HG03442 (cell line): ENCODE results near the gene APBB1.

Source experiments
- ATAC-seq: cut with Tn5 transposase; IDR thresholded peaks from one replicate; pipeline ENCODE4 v1.9.1; 2021; ENCODE audit warnings: mild to moderate bottlenecking, moderate library complexity; ENCODE audit not compliant: unreplicated experiment

The APBB1 gene

DNA sequence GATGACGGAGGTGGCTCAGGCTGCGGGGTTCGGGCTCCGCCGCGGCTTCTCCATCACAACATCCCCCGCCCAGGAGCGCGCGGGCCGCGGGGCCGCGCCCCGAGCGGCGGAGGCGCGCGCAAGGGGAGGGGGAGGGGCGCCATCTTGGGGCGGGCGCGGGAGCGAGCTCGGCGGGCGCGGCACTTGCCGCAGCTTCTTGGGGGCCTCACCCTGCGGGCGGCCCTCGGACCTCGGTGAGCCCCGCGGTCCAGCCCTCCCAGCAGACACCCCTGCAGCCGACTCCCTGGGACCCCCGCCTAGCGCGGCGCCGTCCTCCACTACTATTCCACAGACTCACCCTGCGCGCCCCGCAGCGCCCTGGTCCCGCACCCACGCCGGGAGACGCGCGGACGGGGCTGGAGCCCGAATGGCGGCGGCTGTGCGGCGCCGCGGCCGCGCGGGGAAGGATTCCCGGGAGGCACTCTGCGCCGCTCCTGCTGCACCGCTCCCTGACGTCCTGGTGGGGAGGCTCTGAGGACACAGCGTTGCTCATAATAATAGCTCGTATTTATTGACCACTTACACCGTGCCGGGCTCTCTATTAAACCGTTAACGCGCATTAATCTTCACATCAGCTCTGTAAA is at the start of gene APBB1:
APBB1 (minus strand) TSS at position 86 of the 623 bp plus-strand sequence. CDS start 7,747 bp downstream, outside the sequence.
- ATAC-seq, result peak; percentile 43

- ATAC-seq, result no peak
Measured at GRCh38 chr11:6459099-6459450, 40.2 kb upstream of the APBB1 start.

DNA sequence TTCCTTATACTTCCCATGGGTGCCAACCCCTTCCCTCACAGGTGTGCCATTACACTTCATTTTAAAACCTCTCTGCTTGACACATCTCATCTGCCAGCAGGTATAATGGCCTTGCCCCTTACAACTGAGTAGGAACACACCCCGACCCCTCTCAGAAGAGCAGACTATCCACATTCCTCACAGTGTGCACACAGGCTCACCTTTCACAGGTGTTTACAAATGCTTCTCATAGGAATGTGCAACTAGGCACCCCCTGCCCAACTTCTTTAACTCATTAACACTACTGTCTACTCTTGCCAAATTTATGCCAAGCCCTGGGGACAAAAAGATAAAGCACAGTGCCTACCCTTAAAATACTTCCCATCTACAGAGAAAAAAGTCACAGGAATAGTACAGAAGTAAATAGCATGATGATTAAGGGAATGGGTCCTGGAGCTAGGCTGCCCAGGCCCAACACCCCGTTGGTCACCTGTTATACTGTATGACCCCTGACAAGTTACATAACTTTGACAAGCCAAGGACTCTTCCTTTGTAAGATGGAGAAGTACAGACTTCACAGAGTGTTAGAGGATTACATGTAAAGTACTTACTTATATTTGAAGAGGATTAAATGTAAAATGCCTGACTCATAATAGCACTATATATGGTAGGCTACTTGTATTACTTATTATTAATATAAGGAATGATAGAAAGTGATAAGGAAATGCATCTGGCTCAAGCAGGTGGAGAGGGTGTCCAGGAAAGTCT is 39.6 kb upstream of the APBB1 start:
- no peak for ATAC-seq

DNA sequence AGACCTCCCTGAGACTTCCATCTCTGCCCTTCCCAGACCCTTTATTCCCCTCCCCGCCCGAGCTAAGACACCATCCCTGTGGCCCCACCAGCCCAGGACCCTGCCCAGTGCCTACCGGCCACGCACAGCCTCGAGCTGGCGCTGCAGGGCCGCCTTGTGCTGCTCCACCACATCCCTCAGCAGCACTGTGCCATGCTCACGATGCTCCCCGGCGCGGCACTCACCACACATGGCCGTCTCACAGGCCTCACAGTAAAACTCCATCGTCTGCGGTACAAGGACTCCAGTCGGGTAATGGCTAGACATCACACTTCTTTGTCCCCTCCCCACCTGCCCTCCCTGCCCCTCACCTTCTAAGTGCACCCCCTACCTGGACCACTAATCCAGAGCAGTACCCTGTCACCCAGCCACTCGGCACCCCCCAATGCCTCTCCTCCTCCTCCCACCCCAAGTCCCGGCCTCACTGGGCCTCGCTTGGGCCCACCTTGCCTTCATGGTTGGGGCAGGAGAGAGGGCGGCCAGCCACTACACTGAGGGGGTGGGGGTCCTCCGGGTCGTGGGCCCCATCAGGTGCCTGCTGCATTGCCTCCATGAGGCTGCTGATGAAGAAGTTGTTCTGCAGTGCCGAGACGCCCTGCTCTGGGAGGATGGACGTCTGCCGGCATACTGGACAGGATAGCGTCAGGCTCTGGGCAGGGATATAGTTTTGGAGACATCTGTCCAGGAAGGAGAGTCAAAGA is 38.9 kb upstream of the APBB1 start:
- ATAC-seq, result no peak

- no peak for ATAC-seq
Measured at GRCh38 chr11:6456361-6457073, 37.6 kb upstream of the APBB1 start.

DNA sequence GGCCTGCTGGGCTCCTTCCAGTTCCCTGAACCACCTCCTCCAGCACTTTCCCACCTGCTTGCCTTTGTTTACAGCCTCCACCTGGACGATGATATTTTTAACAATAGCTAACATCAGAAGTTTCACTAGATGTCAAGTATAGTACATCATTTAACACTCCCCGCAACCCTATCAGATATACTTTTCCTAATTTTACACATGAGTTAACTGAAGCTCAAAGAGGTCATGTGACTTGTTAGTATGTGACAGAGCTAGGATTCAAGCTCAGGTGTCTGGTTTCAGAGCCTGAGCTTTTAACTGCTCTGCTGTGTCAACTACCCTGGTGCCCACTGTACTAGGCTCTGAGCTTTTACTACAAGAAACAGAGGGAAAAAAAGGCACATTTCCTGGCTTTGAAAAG is 36.2 kb upstream of the APBB1 start:
- no peak for ATAC-seq

DNA sequence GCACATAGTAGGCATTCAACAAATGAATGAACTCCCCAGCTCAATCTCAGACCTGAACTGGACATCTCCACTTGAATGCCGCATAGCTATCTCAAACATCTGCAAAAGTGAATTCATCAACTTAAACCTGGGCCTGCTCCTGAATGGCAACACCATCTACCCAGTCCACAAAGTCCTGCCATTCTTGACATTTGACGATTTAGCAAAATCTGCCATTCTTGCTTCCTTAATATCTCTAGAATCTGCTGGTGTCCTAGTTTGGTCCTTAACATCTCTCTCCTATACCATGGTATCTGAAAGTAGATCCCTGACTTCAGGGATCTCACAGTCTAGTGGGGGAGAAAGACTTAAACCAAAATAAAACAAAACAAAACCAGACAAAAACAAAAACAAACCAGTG is 34.3 kb upstream of the APBB1 start:
- ATAC-seq, result no peak

DNA sequence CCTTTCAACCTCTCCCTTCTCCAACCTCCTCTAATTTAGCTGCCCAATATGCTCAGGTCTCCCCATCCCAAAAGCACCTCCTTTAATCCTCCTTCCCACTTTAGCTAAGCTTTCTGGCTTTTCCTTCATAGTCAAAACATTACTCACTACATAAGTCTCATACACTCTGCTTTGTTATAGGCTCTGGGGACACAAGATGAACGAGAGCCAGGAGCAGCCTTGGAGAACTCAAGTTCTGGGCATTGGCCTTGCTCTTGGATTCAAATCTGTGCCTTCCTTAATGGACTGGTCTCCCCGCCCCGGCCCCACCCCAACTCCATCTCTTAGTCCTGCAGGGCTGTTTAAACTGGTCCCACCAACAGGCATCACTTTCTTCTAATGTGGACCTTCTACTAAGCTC is 33.3 kb upstream of the APBB1 start:
- ATAC-seq, result no peak

GRCh38 chr11:6448574-6448973 is 29.7 kb upstream of the APBB1 start:
- no peak for ATAC-seq

DNA sequence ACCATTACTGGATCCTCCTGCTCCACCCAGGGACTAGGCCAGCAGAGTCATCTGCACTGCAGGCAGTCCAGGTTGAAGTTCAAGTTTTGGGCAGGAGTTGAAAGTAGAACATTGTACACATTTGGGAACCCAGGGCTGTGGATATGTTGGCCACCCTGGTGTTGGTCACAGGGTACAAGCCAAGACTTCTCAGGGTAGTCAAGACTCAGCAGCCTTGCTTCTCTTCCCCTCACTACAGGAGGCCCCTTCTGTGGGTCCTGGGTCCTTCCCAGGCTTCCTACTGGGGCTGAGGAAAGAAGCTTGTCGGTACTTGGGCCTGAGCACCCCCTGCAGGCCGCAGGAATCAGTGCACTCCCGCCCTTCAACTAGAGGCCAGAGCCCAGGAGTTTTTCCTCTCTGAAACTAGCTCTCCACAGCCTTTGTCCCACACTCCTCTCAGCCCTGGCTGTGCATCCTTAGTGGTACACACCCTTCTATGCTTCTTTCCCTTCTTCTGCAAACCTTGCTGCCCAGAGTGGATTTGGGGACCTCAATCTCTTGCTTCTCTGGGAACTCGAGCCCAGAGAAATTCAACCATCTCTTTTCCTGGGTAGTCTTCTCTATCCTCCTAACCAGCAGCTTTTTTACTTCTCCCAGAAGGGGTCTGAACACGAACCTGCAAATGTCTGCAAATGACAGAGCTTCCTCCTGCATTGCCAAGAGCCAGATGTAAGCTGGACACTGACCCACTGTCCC is 24.5 kb upstream of the APBB1 start:
- peak; percentile 87 for ATAC-seq

GRCh38 chr11:6442441-6442840 is 23.5 kb upstream of the APBB1 start:
- no peak for ATAC-seq

- ATAC-seq, result no peak
Measured at GRCh38 chr11:6440906-6441358, 22.0 kb upstream of the APBB1 start, which contains the start of gene HPX. Gene HPX, minus strand, starts transcription at chr11:6440987. Its CDS starts 24 bp downstream, at chr11:6440963.

- no peak for ATAC-seq
Measured at GRCh38 chr11:6438979-6439571, 20.2 kb upstream of the APBB1 start.

DNA sequence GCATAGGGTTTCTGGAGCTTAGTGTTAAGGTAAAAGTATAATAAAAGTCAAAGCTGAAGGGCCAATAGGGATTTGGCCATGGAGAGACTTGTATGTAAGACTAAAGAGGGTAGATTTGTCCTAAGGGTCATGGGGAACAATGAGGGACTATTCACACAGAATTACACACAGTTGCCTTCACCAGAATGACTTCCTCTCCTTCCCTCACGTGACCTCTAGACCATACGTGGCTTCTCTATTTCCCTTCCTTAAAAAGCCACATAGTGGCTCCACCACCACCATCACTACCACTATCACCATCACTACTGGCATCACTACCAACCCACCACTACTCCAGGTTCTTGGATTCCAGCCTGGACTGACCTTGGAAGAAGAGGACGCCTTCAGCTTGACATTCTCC is 19.1 kb upstream of the APBB1 start:
- ATAC-seq, result no peak

DNA sequence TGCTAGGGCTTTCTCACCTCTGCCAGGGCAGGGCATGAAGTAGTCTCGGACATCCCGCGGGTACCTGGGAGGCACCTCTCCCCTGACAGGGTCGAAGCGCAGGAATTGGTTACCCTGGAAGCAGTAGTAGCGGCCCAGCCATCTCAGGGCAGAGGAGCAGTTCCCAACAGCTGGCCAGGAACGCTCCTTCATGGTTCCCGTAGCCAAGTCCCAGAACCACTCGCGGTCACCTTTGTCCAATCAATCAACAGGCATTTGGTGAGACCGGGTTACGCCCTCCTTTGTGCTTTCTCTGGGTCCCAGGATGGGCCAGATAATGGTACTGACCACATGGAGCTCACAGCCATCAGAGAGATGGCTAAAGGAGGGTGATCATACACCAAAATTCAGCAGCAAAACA is 18.5 kb upstream of the APBB1 start:
- ATAC-seq, result no peak

DNA sequence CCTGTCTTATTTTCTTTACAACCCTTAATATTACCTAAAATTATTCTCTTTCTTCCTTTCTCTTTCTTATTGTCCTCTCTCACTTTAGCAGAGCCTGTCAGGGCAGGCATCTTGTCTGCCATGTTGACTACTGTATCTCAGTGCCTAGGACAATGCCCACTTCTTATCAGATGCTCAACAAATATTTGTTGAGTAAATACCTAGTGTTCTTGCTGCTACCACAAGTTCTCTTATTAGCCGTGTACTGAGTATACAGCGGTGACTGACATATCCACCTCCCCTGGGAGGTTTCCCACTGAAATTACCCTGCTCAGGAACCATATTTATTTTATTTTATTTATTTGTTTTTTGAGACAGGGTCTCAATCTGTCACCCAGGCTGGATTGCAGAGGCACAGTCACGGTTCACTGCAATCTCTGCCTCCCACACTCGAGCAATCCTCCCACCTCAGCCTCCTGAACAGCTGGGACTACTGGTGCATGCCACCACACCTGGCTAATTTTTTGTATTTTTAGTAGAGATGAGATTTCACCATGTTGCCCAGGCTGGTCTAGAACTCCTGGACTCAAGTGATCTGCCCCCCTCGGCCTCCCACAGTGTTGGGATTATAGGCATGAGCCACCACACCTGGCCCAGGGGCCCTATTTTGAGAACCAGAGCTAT is 15.2 kb upstream of the APBB1 start:
- no peak for ATAC-seq

DNA sequence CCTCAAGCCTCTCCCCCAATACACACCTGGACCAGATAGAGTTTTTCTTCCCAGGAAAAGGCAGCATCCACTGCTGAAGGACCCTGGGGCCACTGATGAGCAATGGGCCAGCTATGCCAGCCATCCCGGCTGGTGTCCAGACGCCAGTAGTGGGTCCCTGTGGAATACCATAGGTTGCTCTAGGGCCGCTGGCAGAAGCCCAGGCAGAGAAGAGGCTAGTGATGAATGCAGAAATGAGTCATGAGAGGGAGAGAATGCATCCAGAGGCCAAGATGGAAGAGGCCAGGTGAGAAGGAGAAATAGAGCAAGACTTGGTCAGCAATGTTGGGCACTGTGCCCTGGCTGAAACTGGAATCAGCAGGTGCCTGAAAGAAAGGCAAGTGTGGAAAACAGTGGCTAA is 13.0 kb upstream of the APBB1 start:
- ATAC-seq, result no peak

- ATAC-seq, result no peak
Measured at GRCh38 chr11:6427516-6427915, 8.6 kb upstream of the APBB1 start.

- no peak for ATAC-seq
Measured at GRCh38 chr11:6420677-6421076, 1.8 kb upstream of the APBB1 start.

DNA sequence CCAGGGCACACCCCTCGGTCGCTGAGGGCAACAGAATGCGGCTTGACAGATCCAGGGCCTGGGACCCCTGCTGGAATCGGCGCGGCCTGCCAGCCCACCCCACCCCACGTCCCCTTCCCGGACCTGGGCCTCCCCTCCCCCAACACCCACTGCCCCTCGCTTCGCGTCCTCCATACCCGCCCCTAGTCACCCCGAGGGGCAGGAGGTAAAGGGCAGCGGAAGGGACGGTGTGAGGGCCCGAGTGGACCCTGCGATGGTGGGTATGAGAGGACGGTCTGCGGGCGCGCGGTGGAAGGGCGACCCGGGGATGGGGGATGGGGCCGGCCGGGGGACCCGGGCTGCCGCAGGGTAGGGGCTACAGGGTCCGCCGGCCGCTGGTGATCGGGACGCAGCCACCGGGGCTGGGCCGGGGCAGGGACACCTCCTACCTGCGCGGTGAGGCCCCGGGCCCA is 311 bp downstream of the APBB1 start:
- ATAC-seq, result peak; percentile 5
